GM18868 (cell line): ENCODE measurements around the gene PNPLA2.

Experiments
- ATAC-seq: cut with Tn5 transposase; IDR thresholded peaks from one replicate; pipeline ENCODE4 v1.9.1; 2021; ENCODE audit warnings: mild to moderate bottlenecking, moderate library complexity; ENCODE audit not compliant: unreplicated experiment

PNPLA2 gene

GRCh38 chr11:783581-784015 lies 35.1 kb upstream of the PNPLA2 start:
- ATAC-seq, result no peak

- no peak for ATAC-seq
Measured at GRCh38 chr11:786235-787083, 32.3 kb upstream of the PNPLA2 start.

DNA sequence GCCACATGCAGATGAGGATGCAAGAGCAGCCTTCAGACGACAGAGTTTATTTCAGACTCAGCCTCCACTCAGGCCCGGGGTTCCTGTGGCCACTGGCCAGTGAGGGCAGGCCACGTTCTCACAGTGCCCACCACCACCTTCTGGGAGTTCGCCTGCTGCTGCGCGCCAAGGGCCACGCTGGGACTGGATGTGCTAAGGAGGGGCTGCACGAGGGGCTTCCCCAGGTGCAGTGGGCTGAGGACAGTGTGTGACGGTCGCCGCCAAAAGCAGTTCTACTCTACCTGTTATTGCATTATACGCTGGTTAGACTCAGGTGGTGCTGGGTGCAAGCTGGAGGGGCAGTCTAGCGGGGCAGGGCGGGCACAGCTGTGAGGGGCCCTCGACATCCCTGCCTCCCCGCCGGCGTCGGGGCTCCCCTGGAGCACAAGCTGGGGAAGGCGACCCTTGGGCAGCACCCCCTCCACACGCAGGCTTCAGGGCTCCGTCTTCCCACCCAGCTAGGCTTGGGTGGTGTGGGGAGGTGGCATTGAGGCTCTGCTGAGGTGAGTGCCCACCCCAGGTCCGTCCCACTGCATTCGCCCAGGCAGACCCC lies 31.5 kb upstream of the PNPLA2 start:
- no peak for ATAC-seq

DNA sequence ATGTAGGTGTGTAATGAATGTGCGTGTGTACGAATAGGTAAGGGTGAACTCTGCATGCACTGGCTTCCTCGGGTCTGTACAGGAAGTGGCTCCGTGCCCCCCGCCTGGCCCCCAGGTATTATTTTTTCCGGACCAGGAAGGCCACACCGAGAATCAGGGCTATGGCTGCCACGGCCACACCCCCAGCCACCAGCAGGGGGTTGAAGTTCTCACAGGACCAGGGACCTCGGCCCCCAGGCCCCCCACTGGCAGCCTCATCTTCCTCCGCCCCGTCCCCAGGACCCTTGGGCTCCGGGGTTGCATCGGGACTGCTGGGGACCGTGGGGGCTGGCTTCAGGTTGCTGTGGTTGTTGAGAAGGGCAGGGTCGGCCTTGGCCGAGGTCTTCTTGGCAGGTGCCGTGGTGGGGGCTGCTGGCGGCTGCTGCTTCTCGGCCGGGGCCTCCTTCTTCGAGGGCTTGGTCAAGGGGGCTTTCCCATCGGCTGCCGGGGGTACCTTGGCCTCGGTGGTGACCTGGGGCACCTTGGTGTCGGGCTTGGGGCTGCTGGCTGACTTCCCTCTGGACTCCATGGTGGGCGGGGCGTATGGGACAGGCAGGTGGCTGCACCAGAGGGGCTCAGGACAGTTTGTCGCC lies 30.6 kb upstream of the PNPLA2 start:
- no peak for ATAC-seq

GRCh38 chr11:788953-789940 lies 29.5 kb upstream of the PNPLA2 start:
- ATAC-seq, result no peak

- ATAC-seq, result no peak
Measured at GRCh38 chr11:789943-790342, 28.8 kb upstream of the PNPLA2 start, which contains the start of gene CEND1. CEND1 (minus strand) TSS chr11:790090; CDS start chr11:788576, 1,514 bp downstream.

DNA sequence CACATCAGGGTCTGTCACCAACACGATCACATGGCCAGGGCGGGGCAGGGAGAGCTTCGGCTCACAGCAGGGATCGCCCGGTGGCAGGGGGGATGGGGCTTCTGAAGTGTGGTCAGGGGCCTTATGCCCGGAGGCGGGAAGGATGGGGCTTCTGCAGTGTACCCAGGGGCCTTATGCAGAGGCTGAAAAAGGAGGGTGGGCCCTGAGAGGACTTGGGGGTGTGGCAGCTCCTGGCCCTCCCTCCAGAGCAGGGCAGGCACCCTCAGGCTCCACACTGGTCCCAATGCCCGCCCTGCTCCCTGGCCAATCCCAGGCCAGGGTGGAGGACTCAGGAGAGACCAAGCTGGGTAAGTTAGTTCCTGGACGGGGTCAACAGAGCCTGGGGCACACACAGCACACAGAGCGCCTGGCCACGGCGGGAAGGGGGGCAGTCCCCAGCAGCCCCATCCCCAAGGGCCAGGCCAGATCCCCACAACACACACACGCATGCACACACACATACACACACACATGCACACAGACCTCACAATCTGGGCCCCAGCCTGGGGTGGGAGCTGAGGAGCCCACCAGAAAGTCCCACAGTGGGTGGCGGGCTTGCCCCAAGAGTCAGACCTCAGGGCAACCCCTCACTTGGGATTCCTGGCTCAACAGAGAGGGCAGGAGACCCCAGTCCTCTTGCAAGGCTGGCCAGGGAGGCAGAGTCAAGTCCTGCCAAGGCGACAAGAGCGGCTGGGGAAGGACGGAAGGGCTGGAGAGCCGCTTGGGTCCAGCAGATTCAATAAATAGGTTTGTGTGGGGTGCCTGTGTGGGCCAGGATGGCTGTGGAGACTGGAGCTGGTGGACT lies 27.8 kb upstream of the PNPLA2 start:
- no peak for ATAC-seq

- ATAC-seq, result no peak
Measured at GRCh38 chr11:791658-792534, 26.8 kb upstream of the PNPLA2 start.

DNA sequence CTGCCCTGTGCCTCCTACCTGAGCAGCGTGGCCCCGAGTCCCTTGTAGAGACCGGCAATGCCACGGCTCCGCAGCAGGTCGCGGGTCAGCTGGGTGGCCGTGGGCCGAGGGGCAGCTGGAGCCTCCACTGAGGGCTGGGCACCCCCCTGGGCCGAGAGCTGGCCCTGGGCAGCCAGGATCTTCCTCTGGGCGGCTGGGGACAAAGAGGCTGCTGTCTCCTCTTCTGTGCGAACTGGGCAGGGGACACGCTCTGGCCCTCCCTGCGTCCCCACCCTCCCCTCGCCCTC lies 26.2 kb upstream of the PNPLA2 start:
- no peak for ATAC-seq

DNA sequence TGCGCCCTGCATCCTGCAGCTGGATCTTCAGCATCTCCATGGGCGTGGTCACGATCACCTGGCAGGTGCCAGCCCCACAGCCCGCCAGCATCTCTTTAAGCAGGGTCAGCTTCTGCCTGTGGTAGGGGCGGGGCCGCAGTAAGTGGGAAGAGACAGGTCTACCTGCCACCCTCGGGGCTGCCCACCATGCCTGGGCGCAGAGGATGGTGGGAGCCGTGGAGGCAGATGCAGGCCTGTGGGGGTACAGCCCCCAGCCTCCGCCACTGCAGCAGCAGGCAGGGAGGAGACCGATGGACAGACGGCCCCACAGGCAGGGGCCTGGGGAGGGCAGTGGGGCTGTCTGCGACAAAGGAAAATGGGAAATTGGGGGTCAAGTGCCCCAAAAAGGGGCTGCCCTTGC lies 25.8 kb upstream of the PNPLA2 start:
- no peak for ATAC-seq

- no peak for ATAC-seq
Measured at GRCh38 chr11:793556-793955, 25.2 kb upstream of the PNPLA2 start.

DNA sequence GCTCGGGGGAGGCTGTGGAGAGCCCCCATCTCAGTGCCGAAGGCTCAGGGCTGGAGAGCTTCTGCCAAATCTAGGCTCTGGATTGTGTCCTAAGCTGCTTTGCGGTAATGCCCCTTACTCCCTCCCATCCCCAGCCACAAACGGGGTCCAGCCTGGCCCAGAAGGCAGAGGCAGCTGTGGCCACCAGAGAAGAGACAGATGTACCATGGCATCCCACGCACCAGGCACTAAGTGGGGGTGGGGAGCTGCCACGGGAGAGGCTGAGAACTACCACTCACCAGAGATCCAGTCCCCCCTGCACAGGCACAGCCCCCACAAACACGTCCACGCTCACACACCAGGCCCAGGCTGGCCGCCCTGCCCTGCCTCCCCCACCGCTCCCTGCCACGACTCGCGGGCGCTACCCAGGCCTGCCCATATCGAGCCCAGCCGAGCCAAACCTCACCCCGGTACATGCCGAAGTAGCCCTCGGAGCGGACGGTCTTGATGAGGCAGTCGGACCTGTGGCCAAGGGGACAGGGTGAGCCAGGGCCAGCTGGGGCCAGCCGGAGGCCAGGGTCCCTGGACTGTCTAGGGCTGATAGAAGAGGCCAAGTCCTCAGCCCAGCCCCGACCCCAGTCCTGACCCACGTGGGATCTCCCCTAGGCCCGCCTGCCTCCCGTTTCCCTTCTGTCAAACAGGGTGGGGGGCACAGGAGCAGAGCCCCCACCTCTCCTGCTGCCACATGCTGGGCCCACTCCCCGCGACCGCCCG lies 24.5 kb upstream of the PNPLA2 start:
- ATAC-seq, result no peak

- ATAC-seq, result no peak
Measured at GRCh38 chr11:794766-795633, 23.7 kb upstream of the PNPLA2 start.

- ATAC-seq, result no peak
Measured at GRCh38 chr11:795634-796564, 22.8 kb upstream of the PNPLA2 start.

GRCh38 chr11:796565-797295 lies 22.0 kb upstream of the PNPLA2 start:
- ATAC-seq, result no peak
